H1 (cell line): ENCODE results near the gene HOXD12. TPM values are rescaled to one million over a fixed set of nuclear protein-coding genes. Genes with fewer than 3 reads are reported as not detected.

Source experiments
- CHD2 ChIP-seq: IDR thresholded peaks from 2 replicates; pipeline ENCODE4 v1.6.1; 2012; ENCODE audit warnings: low read length, improper control_type of control experiment
- CTBP2 ChIP-seq: IDR thresholded peaks from 2 replicates; pipeline ENCODE4 v1.7.0; 2011; ENCODE audit warnings: borderline replicate concordance, mild to moderate bottlenecking, moderate library complexity, mixed read lengths, low read length; ENCODE audit not compliant: insufficient read depth, insufficient read length
- HDAC6 ChIP-seq: IDR thresholded peaks from one replicate; pipeline ENCODE4 v1.7.1; 2012; ENCODE audit warnings: low read depth, mild to moderate bottlenecking, inconsistent platforms, low read length, moderate library complexity
- NRF1 ChIP-seq: IDR thresholded peaks from 2 replicates; pipeline ENCODE4 v1.6.1; 2011; ENCODE audit warnings: mild to moderate bottlenecking, low read depth, low read length, improper control_type of control experiment
- RNF2 ChIP-seq: fragments of 200-900, 300-1000 bp; sonication (generic); IDR thresholded peaks from 2 replicates; pipeline ENCODE4 v1.7.1; 2016; ENCODE audit warnings: borderline replicate concordance, low read depth, mild to moderate bottlenecking, antibody characterized with exemption, low read length; ENCODE audit not compliant: poor library complexity, severe bottlenecking; ENCODE audit errors: missing control alignments
- TAF7 ChIP-seq: optimal IDR thresholded peaks from 2 replicates; pipeline ENCODE3; 2011; ENCODE audit warnings: low read depth, mild to moderate bottlenecking, inconsistent platforms, low read length, moderate library complexity, borderline replicate concordance
- polyA plus RNA-seq, 7 experiments: library from polyadenylated mRNA; depleted of rRNA in 3 of 7; stranded (reverse) in 5 of 7; unstranded in 2 of 7; fragments of >200 nt in 5 of 7; fragments of 200-250 nt in 2 of 7; gene quantifications; 1 replicate in 5 of 7; 2 replicates in 1 of 7; 4 replicates in 1 of 7; pipeline versions ENCODE4 v1.2.1 to v1.2.3, GENCODE V29; 2011 to 2013; ENCODE audit warnings: missing spikeins in 2 of 7, mixed read lengths in 2 of 7
- total RNA-seq: library from RNA; stranded (reverse); fragmentation: NEBNext Ultra II Directional; extraction: Animal tissue kit (Norgen Biotek cat#: 25700); gene quantifications from 2 replicates; pipeline ENCODE4 v1.2.1, GENCODE V29; 2021
- TF ChIP-seq, protein P1 (sequence below): fragments of 300-600 bp; sonication (generic); IDR thresholded peaks from 2 replicates; pipeline ENCODE4 v1.7.1; 2012; ENCODE audit warnings: low read length, moderate library complexity, mild to moderate bottlenecking, inconsistent platforms; ENCODE audit not compliant: insufficient replicate concordance

The HOXD12 gene
- total and polyA plus RNA-seq, 2 of the 8 experiments (the other 6 are each of a cell fraction or from before 2014, with no cell fraction given): not detected

DNA sequence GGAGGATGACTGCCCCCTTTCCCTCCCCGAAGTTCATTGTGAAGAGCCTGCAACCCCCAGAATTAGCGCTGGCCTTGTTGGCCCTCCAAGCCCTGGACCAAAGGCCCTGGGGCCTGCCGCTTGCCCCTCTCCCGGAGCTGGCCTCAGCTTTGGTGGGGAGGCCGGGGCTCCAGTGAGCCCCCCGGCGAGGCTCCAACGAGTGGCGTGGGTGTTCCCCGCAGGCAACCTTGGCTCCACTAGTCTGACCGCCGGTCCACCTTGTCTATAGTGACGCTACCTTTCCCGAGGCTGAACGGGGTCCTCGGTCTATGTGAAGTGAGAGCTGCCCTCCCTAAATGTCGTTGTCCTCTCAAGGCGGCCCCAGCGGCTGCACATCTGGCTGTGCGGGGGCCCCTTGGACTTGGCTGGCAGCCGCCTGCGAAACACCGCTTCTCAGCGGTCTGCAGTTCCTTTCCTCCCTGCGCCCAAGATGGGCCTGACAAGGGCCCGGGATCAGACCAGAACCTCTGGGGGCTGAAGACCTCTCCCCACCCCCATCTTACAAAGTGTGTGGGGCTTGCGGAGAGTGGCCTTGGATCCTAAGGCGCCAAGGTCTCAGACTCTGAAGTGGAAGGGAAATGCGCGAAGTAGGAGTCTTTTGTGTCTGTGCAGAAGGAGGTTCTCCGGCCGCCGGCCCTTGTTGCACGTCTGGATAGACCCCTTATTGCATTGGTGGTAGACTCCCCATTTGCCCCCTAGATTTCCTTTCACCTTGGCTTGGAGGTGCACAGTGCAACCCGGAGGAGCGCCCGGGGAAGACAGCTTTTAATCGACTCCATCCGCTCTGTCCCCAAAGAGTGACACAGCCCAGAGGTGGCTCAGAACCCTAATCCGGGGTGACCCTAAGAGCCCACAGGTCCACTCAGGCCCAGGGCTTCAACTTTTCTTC, 13.0 kb downstream of the HOXD12 start (continued):
- TF ChIP-seq HDAC6: no peak
- TF ChIP-seq NRF1: no peak
- no peak for TF ChIP-seq CHD2
- TF ChIP-seq TAF7: no peak
- TF ChIP-seq RNF2: peak; percentile 93
- TF ChIP-seq CTBP2: no peak
- TF ChIP-seq, protein P1, sequence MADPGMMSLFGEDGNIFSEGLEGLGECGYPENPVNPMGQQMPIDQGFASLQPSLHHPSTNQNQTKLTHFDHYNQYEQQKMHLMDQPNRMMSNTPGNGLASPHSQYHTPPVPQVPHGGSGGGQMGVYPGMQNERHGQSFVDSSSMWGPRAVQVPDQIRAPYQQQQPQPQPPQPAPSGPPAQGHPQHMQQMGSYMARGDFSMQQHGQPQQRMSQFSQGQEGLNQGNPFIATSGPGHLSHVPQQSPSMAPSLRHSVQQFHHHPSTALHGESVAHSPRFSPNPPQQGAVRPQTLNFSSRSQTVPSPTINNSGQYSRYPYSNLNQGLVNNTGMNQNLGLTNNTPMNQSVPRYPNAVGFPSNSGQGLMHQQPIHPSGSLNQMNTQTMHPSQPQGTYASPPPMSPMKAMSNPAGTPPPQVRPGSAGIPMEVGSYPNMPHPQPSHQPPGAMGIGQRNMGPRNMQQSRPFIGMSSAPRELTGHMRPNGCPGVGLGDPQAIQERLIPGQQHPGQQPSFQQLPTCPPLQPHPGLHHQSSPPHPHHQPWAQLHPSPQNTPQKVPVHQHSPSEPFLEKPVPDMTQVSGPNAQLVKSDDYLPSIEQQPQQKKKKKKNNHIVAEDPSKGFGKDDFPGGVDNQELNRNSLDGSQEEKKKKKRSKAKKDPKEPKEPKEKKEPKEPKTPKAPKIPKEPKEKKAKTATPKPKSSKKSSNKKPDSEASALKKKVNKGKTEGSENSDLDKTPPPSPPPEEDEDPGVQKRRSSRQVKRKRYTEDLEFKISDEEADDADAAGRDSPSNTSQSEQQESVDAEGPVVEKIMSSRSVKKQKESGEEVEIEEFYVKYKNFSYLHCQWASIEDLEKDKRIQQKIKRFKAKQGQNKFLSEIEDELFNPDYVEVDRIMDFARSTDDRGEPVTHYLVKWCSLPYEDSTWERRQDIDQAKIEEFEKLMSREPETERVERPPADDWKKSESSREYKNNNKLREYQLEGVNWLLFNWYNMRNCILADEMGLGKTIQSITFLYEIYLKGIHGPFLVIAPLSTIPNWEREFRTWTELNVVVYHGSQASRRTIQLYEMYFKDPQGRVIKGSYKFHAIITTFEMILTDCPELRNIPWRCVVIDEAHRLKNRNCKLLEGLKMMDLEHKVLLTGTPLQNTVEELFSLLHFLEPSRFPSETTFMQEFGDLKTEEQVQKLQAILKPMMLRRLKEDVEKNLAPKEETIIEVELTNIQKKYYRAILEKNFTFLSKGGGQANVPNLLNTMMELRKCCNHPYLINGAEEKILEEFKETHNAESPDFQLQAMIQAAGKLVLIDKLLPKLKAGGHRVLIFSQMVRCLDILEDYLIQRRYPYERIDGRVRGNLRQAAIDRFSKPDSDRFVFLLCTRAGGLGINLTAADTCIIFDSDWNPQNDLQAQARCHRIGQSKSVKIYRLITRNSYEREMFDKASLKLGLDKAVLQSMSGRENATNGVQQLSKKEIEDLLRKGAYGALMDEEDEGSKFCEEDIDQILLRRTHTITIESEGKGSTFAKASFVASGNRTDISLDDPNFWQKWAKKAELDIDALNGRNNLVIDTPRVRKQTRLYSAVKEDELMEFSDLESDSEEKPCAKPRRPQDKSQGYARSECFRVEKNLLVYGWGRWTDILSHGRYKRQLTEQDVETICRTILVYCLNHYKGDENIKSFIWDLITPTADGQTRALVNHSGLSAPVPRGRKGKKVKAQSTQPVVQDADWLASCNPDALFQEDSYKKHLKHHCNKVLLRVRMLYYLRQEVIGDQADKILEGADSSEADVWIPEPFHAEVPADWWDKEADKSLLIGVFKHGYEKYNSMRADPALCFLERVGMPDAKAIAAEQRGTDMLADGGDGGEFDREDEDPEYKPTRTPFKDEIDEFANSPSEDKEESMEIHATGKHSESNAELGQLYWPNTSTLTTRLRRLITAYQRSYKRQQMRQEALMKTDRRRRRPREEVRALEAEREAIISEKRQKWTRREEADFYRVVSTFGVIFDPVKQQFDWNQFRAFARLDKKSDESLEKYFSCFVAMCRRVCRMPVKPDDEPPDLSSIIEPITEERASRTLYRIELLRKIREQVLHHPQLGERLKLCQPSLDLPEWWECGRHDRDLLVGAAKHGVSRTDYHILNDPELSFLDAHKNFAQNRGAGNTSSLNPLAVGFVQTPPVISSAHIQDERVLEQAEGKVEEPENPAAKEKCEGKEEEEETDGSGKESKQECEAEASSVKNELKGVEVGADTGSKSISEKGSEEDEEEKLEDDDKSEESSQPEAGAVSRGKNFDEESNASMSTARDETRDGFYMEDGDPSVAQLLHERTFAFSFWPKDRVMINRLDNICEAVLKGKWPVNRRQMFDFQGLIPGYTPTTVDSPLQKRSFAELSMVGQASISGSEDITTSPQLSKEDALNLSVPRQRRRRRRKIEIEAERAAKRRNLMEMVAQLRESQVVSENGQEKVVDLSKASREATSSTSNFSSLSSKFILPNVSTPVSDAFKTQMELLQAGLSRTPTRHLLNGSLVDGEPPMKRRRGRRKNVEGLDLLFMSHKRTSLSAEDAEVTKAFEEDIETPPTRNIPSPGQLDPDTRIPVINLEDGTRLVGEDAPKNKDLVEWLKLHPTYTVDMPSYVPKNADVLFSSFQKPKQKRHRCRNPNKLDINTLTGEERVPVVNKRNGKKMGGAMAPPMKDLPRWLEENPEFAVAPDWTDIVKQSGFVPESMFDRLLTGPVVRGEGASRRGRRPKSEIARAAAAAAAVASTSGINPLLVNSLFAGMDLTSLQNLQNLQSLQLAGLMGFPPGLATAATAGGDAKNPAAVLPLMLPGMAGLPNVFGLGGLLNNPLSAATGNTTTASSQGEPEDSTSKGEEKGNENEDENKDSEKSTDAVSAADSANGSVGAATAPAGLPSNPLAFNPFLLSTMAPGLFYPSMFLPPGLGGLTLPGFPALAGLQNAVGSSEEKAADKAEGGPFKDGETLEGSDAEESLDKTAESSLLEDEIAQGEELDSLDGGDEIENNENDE: no peak
